ENCODE results near the gene CSGALNACT2.

CSGALNACT2 gene

GRCh38 chr10:43117031-43117776 lies 21.0 kb upstream of the CSGALNACT2 start:
- no peak for DNase-seq (ENCODE audit: extremely low read depth, low read depth)
- TF ChIP-seq CTCF (IDR thresholded peaks at IDR 0.05; ENCODE audit: low read depth, low read length): no peak

GRCh38 chr10:43117777-43118583 lies 20.3 kb upstream of the CSGALNACT2 start:
- no peak for TF ChIP-seq CTCF (IDR thresholded peaks at IDR 0.05; ENCODE audit: low read depth, low read length)
- no peak for DNase-seq (ENCODE audit: extremely low read depth, low read depth)

- no peak for DNase-seq (ENCODE audit: extremely low read depth, low read depth)
- TF ChIP-seq CTCF (IDR thresholded peaks at IDR 0.05; ENCODE audit: low read depth, low read length): no peak
These were observed 19.4 kb upstream of the CSGALNACT2 start for GRCh38 chr10:43118631-43119415.

- no peak for TF ChIP-seq CTCF (IDR thresholded peaks at IDR 0.05; ENCODE audit: low read depth, low read length)
- no peak for DNase-seq (ENCODE audit: extremely low read depth, low read depth)
These were observed 18.7 kb upstream of the CSGALNACT2 start for GRCh38 chr10:43119416-43120115.

GRCh38 chr10:43120116-43120928 lies 17.9 kb upstream of the CSGALNACT2 start:
- no peak for TF ChIP-seq CTCF (IDR thresholded peaks at IDR 0.05; ENCODE audit: low read depth, low read length)
- DNase-seq (ENCODE audit: extremely low read depth, low read depth): no peak

GRCh38 chr10:43120929-43121314 lies 17.3 kb upstream of the CSGALNACT2 start:
- no peak for TF ChIP-seq CTCF (IDR thresholded peaks at IDR 0.05; ENCODE audit: low read depth, low read length)
- no peak for DNase-seq (ENCODE audit: extremely low read depth, low read depth)

All from AG09319 (cell line).